ENCODE results near the gene CDK13.

The CDK13 gene

DNA sequence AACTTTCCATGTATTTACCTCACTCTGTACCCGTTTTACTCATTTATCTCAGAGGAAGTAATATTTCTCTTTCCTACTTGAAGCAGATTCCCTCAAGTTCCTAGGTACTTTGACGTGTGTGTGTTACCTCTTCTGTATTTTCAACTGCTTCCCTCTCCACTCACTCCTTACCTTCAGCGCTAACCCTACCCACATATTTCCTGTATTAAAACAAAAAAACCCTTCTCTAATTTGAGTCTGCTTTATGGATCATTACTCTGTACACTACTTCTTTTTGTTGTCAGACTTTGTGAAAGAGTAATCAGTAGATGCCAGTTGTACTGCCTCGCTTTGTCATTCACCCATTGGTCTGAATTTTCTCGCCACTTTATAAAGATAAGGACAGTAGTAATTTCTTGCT lies 74.0 kb downstream of the CDK13 start:
- Histone ChIP-seq H3K27me3 (no peaks in the 10 kb centered on the region), H3K9me3 (no peaks in the 10 kb centered on the region)

DNA sequence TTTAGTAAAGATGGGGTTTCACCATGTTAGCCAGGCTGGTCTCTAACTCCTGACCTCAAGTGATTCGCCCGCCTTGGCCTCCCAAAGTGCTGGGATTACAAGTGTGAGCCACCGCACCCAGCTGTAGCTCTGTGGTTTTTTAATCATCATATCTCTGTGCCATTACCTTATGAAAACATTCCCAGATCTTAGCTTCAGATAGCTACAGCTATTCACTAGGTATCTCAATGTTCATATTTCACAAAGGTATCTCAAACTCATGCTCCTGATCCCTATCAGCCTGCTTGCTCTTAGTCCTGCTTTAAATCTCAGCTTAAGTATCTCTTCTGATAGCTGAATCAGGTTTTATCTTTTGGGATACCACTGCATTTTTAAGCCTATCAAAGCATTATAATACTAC lies 74.8 kb downstream of the CDK13 start:
- Histone ChIP-seq H3K4me1 (no peaks in the 10 kb centered on the region), H3K9me3 (no peaks in the 10 kb centered on the region), H3K36me3 (no peaks in the 10 kb centered on the region), H3K4me3 (ENCODE audit: low read depth, low read length) (no peak overlapping the region), H3K27me3 (no peaks in the 10 kb centered on the region)
- no peak for DNase-seq
- TF ChIP-seq, protein P1, sequence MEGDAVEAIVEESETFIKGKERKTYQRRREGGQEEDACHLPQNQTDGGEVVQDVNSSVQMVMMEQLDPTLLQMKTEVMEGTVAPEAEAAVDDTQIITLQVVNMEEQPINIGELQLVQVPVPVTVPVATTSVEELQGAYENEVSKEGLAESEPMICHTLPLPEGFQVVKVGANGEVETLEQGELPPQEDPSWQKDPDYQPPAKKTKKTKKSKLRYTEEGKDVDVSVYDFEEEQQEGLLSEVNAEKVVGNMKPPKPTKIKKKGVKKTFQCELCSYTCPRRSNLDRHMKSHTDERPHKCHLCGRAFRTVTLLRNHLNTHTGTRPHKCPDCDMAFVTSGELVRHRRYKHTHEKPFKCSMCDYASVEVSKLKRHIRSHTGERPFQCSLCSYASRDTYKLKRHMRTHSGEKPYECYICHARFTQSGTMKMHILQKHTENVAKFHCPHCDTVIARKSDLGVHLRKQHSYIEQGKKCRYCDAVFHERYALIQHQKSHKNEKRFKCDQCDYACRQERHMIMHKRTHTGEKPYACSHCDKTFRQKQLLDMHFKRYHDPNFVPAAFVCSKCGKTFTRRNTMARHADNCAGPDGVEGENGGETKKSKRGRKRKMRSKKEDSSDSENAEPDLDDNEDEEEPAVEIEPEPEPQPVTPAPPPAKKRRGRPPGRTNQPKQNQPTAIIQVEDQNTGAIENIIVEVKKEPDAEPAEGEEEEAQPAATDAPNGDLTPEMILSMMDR (IDR thresholded peaks at IDR 0.05; ENCODE audit: low read depth, low read length), result no peak

More for the DNA sequence above, 74.0 kb downstream of the CDK13 start:
- Histone ChIP-seq H3K36me3 (no peaks in the 10 kb centered on the region), H3K4me3 (ENCODE audit: low read depth, low read length) (no peak overlapping the region), H3K4me1 (no peaks in the 10 kb centered on the region)
- TF ChIP-seq, protein P1 (IDR thresholded peaks at IDR 0.05; ENCODE audit: low read depth, low read length), result no peak
- no peak for DNase-seq

DNA sequence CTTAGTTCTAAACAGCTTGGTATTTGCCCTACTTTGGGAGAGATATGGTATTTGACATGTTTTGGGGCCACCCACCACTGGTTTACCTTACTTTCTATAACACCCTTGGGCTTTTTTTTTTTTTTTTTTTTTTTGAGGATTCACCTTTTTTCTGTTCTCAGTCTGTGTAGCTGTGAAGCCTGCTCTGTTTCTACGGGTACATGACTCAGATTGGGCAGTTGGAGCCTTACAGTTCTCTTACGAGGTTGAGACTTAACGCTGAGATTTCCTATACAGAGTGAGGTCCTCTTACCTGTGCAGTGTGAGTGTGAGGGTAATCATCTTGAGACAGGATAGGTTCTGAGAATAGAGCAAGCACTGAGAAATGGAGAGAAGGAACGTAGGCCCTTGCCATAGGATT lies 77.5 kb downstream of the CDK13 start:
- TF ChIP-seq, protein P1 (IDR thresholded peaks at IDR 0.05; ENCODE audit: low read depth, low read length), result no peak
- Histone ChIP-seq H3K27me3 (no peaks in the 10 kb centered on the region), H3K36me3 (no peaks in the 10 kb centered on the region), H3K4me1 (no peaks in the 10 kb centered on the region), H3K4me3 (ENCODE audit: low read depth, low read length) (no peak overlapping the region), H3K9me3 (no peaks in the 10 kb centered on the region)
- no peak for DNase-seq

DNA sequence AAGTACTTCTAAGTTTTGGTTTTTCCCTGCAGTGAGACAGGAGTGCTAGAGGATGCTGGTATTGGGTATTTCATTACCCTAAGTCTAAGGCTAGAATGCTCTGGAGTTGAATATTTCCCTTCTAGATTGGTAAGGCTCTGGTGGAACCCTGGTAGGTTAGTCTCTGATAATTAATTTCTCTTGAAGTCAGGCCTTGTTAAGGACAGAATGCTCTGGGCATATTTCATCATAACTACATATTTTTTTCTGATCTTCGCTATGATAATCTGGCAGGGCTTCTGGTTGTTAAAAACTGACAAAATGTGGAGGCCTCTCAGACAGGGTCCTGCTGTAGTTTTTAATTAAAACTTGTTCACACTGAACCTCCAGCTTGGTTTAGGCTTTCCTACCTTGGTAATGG lies 83.8 kb downstream of the CDK13 start:
- H3K9me3 ChIP-seq, result no peaks in the 10 kb centered on the region
- TF ChIP-seq, protein P1 (IDR thresholded peaks at IDR 0.05; ENCODE audit: low read depth, low read length), result no peak
- no peaks in the 10 kb centered on the region; the same call in 1 of the 2 replicates for H3K36me3 ChIP-seq
- no peaks in the 10 kb centered on the region for H3K27me3 ChIP-seq
- H3K4me1 ChIP-seq, result no peaks in the 10 kb centered on the region
- DNase-seq, result no peak
- no peak overlapping the region for H3K4me3 ChIP-seq (ENCODE audit: low read depth, low read length)

DNA sequence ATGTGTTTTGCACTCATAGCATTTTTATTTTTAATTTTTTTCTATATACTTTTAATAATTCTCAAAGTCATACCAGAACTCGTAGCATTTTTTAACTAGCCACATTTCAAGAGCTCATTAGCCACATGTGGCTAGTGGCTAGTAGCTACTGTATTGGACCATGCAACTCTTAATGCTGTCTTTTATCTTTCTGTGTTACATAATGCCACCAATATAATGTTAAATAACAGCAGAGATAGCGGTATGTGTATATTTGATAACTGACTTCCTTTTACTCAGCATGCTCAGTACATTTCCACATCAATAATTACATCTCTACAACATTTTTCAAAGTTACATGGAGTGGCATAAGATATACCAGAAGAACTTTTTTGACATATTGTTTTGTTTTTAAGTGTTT lies 91.4 kb downstream of the CDK13 start:
- TF ChIP-seq, protein P1 (IDR thresholded peaks at IDR 0.05; ENCODE audit: low read depth, low read length), result no peak
- no peaks in the 10 kb centered on the region for H3K9me3 ChIP-seq
- no peaks in the 10 kb centered on the region for H3K4me1 ChIP-seq
- DNase-seq, result no peak
- H3K4me3 ChIP-seq (ENCODE audit: low read depth, low read length), result no peak overlapping the region
- H3K36me3 ChIP-seq, result no peaks in the 10 kb centered on the region
- H3K27me3 ChIP-seq, result no peaks in the 10 kb centered on the region

DNA sequence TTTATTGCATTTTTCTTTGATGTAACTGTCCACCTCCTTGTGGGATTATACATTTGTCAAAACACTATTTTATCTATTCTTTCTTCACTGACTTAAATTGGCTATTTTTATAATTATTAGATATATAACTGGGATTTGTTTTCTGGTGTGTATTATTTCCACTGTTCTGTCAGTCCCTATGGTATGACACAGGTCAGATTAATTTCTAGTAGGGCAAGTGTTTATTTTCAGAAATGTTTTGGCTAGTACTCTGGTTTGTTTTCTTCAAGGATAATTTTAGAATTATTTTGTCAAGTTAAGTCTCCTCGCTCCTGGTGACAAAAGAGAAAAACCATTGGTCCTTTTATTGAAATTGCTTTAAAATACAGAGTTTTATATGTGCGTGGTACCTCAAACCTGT lies 93.1 kb downstream of the CDK13 start:
- no peaks in the 10 kb centered on the region for H3K4me1 ChIP-seq
- no peaks in the 10 kb centered on the region for H3K36me3 ChIP-seq
- TF ChIP-seq, protein P1 (IDR thresholded peaks at IDR 0.05; ENCODE audit: low read depth, low read length), result no peak
- no peaks in the 10 kb centered on the region for H3K27me3 ChIP-seq
- H3K9me3 ChIP-seq, result no peaks in the 10 kb centered on the region
- no peak overlapping the region for H3K4me3 ChIP-seq (ENCODE audit: low read depth, low read length)
- DNase-seq, result no peak
